NK-92 (cell line): ENCODE data around the gene DENND1B.
"Not testable (repeated sequence)": the region's sequence is repeated elsewhere in the genome, so short reads cannot be mapped to it uniquely, and the experiment has no call there.

ENCODE experiments used
- DNase-seq: peaks from one replicate; lab custom pipeline; 2025; ENCODE audit not compliant: unreplicated experiment; lab: John Stamatoyannopoulos, UW

The DENND1B gene

GRCh38 chr1:197745911-197746310 lies 29.4 kb downstream of the DENND1B start:
- DNase-seq = no peak

DNA sequence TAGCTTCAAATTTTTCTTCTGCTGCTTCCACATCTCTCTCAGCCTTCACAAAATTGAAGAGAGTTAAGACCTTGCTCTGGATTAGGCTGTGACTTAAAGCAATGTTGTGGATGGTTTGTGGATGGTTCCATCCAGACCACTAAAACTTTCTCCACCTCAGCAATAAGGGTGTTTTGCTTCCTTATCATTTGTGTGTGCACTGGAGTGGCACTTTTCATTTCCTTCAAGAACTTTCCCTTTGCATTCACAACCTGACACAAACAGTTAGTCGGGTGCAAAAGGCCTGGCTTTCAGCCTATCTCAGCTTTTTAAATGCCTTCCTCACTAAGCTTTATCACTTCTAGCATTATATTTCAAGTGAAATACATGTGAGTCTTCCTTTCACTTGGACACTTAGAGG lies 30.3 kb downstream of the DENND1B start:
- no peak for DNase-seq

DNA sequence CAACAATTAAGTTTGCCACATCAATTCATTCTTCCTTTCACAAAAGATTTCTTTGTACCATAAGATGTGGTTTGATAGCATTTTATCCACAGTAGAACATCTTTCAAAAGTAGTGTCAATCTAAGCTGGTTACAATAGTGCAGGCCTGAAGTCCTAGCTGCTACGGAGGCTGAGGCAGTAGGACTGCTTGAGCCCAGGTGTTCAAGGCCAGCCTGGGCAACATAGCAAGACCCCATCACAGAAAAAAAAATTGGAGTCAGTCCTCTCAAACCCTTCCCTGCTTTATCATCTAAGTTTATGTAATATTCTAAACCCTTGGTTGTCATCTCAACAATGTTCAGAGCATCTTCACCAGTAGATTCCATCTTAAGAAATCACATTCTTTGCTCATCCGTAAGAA lies 31.7 kb downstream of the DENND1B start:
- no peak for DNase-seq

DNA sequence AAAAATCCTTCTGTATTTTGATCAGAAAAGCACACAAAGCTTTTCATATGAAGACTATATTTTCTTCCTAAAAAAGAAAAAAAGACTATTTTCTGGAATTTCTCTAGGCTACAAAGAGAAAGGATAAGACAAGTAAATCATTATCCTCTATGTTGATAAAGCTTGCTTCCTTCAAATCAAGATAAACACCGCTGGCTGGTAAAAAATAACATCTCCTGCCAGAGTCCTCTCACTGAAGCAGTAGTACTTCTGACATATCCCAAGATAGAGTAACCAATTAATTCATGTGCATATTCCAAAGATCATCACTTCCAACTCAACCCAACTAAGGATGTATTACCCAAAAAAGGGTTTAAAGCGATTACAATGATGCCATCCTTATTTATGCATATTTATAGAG lies 34.3 kb downstream of the DENND1B start:
- DNase-seq = no peak

DNA sequence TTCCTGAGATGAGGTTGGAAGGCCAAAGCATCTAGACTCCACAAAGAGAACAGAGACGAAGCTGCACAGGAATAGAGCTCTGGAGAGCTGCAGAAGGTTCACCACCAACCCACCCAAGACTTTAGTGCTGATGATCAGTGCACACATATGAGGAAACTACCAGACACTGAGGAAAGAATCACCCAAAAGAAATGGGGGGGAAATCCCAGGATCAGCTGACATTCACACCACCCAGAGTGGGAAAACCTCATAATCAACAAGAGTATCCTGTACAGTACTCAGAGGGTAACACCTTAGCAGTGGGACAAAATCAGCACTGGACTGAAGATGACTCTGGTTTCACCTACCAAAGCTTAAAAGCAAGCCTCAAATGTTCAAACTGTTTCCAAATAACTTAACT lies 36.4 kb downstream of the DENND1B start:
- no peak for DNase-seq

DNA sequence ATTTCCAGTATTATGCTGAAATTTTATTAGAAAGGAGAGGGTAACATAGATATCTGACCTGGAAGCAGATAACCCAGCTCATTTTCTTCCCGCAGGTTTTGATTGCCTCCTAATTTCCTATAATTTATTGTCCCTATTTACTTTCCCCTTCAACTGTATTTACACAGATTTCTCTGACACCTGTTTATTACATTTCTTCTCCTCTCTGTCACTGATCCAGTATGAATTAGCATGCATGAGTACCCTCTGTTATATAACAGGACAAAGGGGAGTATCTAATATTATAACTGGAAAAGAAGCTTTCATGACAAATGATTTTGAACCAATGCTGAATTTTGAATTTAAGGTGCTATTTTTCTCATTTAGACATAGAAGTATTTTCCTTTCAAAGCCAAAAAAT lies 37.4 kb downstream of the DENND1B start:
- no peak for DNase-seq

DNA sequence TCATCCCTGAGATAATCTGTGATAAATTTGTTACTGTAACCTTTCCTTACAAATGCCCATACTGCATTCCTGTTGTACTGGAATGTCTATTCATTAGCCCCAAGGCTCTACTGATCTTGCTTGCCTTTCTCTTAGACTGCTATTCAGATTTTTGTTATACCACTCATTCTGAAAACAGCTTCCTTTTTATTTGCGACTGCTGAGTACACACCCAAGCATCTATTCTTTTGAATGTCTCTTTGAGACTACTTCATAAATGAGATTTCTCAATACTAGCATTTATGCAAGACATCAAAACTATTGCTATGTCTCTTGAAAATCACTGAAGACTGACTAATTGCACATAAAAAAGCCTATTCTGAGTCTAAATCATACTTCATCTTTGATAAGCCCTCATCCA lies 38.6 kb downstream of the DENND1B start:
- DNase-seq = no peak

DNA sequence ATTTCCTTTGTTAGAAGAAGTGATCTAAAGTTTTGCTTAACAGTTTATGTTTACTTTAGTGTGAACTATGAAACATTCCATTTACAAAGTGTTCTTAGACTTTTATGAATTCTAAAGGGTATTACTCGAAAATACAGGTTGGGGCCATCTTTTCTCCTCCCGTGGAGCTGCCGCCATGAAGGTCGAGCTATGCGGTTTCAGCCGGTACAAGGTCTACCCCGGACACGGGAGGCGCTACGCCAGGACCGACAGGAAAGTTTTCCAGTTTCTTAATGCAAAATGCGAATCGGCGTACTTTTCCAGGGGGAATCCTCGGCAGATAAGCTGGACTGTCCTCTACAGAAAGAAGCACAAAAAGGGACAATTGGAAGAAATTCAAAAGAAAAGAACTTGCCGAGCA lies 39.8 kb downstream of the DENND1B start:
- no peak for DNase-seq

DNA sequence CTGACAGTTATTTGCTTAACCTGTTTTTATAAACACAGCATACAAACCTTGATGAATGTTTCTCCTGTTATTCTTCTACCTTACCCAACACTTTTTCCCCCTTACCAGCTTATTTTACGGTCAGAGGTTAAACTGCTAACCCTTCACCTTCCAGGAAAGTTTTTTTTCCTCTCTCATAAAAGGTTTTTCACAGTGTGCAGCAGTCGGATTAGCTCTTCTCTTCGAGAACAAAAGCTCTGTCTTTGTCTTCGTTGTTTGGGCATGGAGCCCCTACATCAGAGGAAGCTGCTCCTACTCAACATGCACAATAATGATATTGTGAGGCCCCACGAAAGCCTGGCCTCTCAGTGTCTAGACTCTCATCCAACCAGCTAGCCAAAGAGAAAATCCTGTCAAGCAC lies 42.0 kb downstream of the DENND1B start:
- DNase-seq = no peak

- DNase-seq = no peak
These were observed 43.1 kb downstream of the DENND1B start for GRCh38 chr1:197732187-197732586.

GRCh38 chr1:197731449-197731848 lies 43.8 kb downstream of the DENND1B start:
- no peak for DNase-seq

DNA sequence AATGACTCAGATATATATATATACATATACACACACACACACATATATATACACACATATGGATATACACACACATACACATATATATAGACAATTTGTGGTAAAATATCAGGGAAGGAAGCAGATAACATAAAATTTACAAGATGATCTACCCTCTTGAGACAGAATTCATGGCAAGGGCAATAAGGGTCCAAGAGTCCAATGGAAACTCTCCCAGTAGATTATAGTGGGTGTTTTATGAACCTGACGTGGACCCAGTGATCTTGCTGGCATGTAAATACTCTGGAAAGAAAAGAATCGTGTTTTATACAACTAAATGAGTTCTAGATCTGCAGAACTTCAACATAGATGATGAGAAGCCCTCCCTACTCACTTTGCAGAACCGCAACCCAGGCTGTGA lies 49.3 kb downstream of the DENND1B start:
- DNase-seq = no peak

GRCh38 chr1:197725044-197725443 lies 50.2 kb downstream of the DENND1B start:
- no peak for DNase-seq

- no peak for DNase-seq
These were observed 59.5 kb downstream of the DENND1B start for GRCh38 chr1:197715806-197716205.

GRCh38 chr1:197706601-197707000 lies 68.7 kb downstream of the DENND1B start:
- no peak for DNase-seq

DNA sequence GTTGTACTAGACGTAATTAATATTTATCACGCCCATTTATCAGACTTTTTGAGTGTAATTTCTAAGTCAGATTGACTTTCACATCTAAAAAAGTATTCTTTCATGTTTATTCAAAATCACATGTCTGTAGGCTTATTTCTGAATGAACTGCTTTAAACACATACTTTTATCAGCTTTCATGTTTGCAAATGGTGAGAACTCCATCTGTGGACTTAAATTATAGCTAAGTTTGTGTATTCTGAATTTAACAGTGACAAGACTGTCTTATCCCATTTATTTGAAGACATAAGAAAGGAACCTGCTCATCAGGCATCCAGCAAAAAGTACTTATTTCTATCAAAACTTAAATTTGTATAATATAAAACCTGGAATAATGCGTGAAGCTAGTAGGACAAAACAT lies 69.3 kb downstream of the DENND1B start:
- no peak for DNase-seq

GRCh38 chr1:197700688-197701087 lies 74.6 kb downstream of the DENND1B start:
- DNase-seq = not testable (repeated sequence)

DNA sequence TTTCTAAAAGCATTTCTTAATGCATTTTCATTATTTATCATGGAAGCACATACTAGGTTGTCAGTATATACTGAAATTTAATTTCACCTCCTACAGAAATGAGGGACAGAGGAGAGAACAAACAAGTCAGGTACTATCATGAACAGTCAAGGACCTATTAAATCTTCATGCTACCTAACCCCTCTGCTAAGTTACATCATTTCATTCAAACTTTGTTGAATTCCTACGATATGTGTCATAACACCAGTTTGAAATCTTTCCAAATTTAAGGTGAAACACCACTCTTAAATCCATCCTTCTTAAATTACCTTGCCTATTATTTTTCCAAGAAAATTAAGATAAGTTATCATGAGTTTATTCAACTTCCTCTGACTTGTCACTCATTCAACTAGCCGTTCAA lies 78.9 kb downstream of the DENND1B start:
- no peak for DNase-seq

- no peak for DNase-seq
These were observed 79.3 kb downstream of the DENND1B start for GRCh38 chr1:197695961-197696360.

DNA sequence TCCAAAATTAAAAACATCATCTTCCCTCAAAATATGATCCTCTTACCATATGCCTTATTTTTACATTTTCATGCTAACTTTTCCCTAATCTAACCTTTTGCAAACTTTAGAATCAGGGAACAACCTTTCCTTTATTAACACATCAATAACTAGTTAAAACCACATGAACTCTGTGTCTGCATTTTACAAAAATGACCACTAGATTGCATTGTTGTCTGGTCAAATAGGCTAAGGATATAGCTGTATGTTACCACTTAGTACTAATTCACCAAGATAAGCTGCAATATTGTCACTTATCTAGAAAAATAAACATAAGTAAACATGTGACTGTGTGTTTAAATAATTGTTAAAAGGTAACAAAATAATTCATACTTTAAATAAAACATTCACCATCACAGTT lies 82.3 kb downstream of the DENND1B start:
- no peak for DNase-seq

GRCh38 chr1:197691816-197692215 lies 83.5 kb downstream of the DENND1B start:
- DNase-seq = no peak

GRCh38 chr1:197690074-197690473 lies 85.2 kb downstream of the DENND1B start:
- DNase-seq = no peak

GRCh38 chr1:197688233-197688632 lies 87.0 kb downstream of the DENND1B start:
- no peak for DNase-seq

DNA sequence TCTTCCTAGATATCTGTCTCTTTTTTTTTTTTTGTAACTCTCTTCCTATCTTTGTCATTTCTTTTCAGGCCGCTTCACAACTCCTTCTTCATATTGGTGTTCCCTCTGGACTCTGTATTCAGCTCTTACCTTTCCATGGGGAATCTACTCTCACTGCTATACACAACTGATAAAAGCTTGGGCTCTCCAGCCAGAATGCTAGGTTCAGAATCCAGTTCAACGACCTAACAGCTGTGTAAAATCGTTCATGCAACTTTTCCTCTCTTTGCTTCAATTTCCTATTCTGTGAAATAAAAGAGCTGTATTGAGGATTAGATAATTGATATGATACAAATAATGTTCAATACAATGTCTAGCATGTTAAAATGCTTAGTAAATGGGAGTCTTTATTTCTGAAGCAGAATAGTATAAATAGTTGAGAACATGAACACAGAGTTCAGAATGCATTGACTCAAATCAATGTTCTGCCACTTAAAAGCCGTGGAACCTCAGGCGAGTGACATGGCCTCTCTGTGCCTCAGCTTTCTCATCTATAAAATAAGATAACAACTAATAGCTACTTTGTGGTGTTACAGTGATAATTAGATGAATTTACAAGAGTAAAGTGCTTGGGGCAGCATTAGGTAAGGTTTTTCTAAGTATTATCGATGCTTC lies 88.5 kb downstream of the DENND1B start:
- no peak for DNase-seq
